GM13977 (cell line): ENCODE results near the gene UBE3C.

ENCODE experiments used
- DNase-seq: peaks from one replicate; pipeline ENCODE4 v3.0.0; 2012; ENCODE audit warnings: low spot score
- CTCF ChIP-seq: IDR thresholded peaks from 2 replicates; pipeline ENCODE4 v1.5.1; 2012; ENCODE audit warnings: mild to moderate bottlenecking, control low read depth; ENCODE audit not compliant: insufficient read depth; ENCODE audit errors: extremely low read depth, missing control alignments
- in situ Hi-C: fragments of 300-500 bp; cut with MboI; formaldehyde crosslinking; loops from one replicate; pipeline ENCODE4 v1.12.0; 2022; ENCODE audit warnings: low sequenced_read_pairs, low pct_unique_long_range_greater_than_20kb, mixed read lengths, inconsistent platforms; ENCODE audit not compliant: unreplicated experiment

The UBE3C gene

GRCh38 chr7:157255201-157255606, 116.5 kb downstream of the UBE3C start:
- no peak for TF ChIP-seq CTCF
- DNase-seq = no peak
- in situ Hi-C loops = loop anchor here (25.0 kb wide), 1 partner anchor 293 kb away; no protein-coding TSS in a partner anchor

- in situ Hi-C loops = loop anchor here (25.0 kb wide), 1 partner anchor 301 kb away; no protein-coding TSS in a partner anchor
- TF ChIP-seq CTCF = no peak
- DNase-seq = no peak
Measured at GRCh38 chr7:157263156-157263555, 124.4 kb downstream of the UBE3C start.

GRCh38 chr7:157265051-157265450, 126.3 kb downstream of the UBE3C start:
- no peak for TF ChIP-seq CTCF
- in situ Hi-C loops = loop anchor here (25.0 kb wide), 1 partner anchor 303 kb away; no protein-coding TSS in a partner anchor
- no peak for DNase-seq

GRCh38 chr7:157266272-157266671, 127.5 kb downstream of the UBE3C start:
- in situ Hi-C loops = loop anchor here (25.0 kb wide), 1 partner anchor 304 kb away; no protein-coding TSS in a partner anchor
- no peak for DNase-seq
- no peak for TF ChIP-seq CTCF

GRCh38 chr7:157267516-157267915, 128.8 kb downstream of the UBE3C start:
- no peak for DNase-seq
- in situ Hi-C loops = loop anchor here (25.0 kb wide), 1 partner anchor 305 kb away; no protein-coding TSS in a partner anchor
- no peak for TF ChIP-seq CTCF

- in situ Hi-C loops = loop anchor here (25.0 kb wide), 1 partner anchor 306 kb away; no protein-coding TSS in a partner anchor
- no peak for TF ChIP-seq CTCF
- no peak for DNase-seq
Measured at GRCh38 chr7:157267956-157268355, 129.2 kb downstream of the UBE3C start.
